ENCODE measurements around the gene TFPI.

GRCh38 chr2:187493180-187493579, 61.1 kb downstream of the TFPI start:
- TF ChIP-seq CTCF (IDR thresholded peaks at IDR 0.05; ENCODE audit: insufficient read depth, low read length, poor library complexity, severe bottlenecking) (no peak), EZH2phosphoT487 (conservative IDR thresholded peaks at IDR 0.05; ENCODE audit: low read length) (no peak)

All from SU-DHL-6 (cell line).